Tibial artery (tissue), 4 donors: ENCODE data around the gene MPP7.
A peak's percentile ranks its signal among the peaks of the same experiment; 100 is the strongest.

Source experiments
- DNase-seq, 2 donors: peaks; one replicate each; pipeline ENCODE4 v3.0.0-alpha.2; 2019
- H3K27ac ChIP-seq, 2 donors: fragments of 200-600 bp; sonication (generic) in 1 of 2; 1 replicate in 1 of 2; 2 replicates in 1 of 2; pipeline ENCODE4 v1.5.1; 2018 to 2019; ENCODE audit warnings: mild to moderate bottlenecking in 1 of 2
- H3K27me3 ChIP-seq, 2 donors: fragments of 200-600 bp; sonication (generic) in 1 of 2; one replicate each; pipeline versions ENCODE4 v1.5.1 to v1.6.0; 2016 to 2019
- H3K36me3 ChIP-seq, 3 donors: fragments of 200-600 bp; sonication (generic) in 2 of 3; one replicate each; pipeline ENCODE4 v1.5.1; 2016 to 2019; ENCODE audit warnings: mild to moderate bottlenecking in 2 of 3
- H3K4me1 ChIP-seq, 4 donors: fragments of 200-600 bp; sonication (generic) in 2 of 4; 1 replicate in 3 of 4; 2 replicates in 1 of 4; pipeline ENCODE4 v1.5.1; 2016 to 2019
- H3K4me3 ChIP-seq, 2 donors: fragments of 200-600 bp; sonication (generic) in 1 of 2; 1 replicate in 1 of 2; 2 replicates in 1 of 2; pipeline ENCODE4 v1.5.1; 2018 to 2019; ENCODE audit warnings: mild to moderate bottlenecking in 2 of 2
- H3K9me3 ChIP-seq, 3 donors: fragments of 200-600 bp; sonication (generic) in 1 of 3; one replicate each; pipeline ENCODE4 v1.5.1; 2016 to 2019
- intact Hi-C: fragments of 100-400 bp; cut with DNase I; formaldehyde crosslinking; loops from one replicate; pipeline ENCODE4 v1.15.0; 2023; ENCODE audit warnings: low total_unique reads
- TF ChIP-seq, protein P1 (sequence below), 2 experiments: fragments of 200-600 bp in 1 of 2; fragments of 450-650 bp in 1 of 2; IDR thresholded peaks; one replicate each; pipeline ENCODE4 v1.5.1; 2017 to 2019; ENCODE audit warnings: antibody characterized with exemption in 2 of 2, mild to moderate bottlenecking in 1 of 2, moderate library complexity in 1 of 2

The MPP7 gene

DNA sequence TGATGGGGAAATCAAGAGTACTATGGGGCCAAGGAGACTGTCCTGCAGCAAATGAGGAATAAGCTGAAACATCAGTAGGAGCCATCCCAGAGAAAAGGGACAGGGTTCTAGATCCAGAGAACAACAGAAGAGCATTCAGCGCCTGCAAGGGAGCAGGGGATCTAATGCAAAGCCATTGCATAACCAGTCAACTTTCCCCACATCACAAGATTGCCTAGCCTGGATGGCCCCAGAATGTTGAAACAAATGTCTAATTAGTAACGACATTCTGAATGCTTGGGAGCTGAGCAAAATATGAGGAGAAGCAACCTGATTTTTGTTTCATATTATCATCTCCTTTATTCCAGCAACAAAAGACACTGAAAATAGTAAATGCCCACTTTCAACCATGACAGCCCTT is 2.7 kb upstream of the MPP7 start:
- no peak for DNase-seq
- Histone ChIP-seq H3K27ac (no peak overlapping the region), H3K27me3 (peaks cover 0 to 3% of the 10 kb centered on the region in 2 donors), H3K36me3 (no peaks in the 10 kb centered on the region), H3K9me3 (no peaks in the 10 kb centered on the region), H3K4me1 (peaks cover 0 to 29% (median 0%) of the 10 kb centered on the region in 4 donors), H3K4me3 (no peak overlapping the region)
- intact Hi-C loops = loop anchor here (5.0 to 10.0 kb wide), 2 partner anchors 62 to 561 kb away; partner anchors contain the start of gene MKX
- TF ChIP-seq, protein P1, sequence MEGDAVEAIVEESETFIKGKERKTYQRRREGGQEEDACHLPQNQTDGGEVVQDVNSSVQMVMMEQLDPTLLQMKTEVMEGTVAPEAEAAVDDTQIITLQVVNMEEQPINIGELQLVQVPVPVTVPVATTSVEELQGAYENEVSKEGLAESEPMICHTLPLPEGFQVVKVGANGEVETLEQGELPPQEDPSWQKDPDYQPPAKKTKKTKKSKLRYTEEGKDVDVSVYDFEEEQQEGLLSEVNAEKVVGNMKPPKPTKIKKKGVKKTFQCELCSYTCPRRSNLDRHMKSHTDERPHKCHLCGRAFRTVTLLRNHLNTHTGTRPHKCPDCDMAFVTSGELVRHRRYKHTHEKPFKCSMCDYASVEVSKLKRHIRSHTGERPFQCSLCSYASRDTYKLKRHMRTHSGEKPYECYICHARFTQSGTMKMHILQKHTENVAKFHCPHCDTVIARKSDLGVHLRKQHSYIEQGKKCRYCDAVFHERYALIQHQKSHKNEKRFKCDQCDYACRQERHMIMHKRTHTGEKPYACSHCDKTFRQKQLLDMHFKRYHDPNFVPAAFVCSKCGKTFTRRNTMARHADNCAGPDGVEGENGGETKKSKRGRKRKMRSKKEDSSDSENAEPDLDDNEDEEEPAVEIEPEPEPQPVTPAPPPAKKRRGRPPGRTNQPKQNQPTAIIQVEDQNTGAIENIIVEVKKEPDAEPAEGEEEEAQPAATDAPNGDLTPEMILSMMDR (IDR thresholded peaks at IDR 0.05) = no peak

DNA sequence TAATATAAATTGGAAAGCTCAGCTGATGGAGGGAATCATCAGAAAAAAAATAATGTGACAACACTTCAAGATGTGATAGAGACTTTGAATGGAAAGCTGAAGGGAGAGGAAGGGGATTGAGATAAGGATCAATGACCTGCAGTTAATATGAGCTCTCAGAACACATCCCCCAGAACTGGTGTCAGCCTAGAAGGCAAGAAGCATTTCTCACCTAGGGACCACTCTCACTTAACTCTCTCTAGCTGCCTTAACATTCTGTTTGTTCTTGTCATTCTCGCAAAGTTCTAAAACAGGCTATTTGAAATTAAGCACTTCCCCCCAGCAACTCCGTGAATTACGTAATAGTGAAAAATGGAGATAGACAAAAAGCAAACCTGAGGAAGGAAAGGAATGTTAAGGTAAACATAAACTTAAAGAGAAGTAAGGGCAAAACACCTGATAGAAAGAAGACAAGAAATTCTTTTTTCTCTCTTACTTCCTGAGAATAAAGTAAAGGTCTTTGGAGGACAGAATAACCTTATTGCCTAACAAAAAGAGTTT is 1.2 kb upstream of the MPP7 start:
- Histone ChIP-seq H3K9me3 (no peaks in the 10 kb centered on the region), H3K4me1 (peaks cover 0 to 43% (median 1%) of the 10 kb centered on the region in 4 donors), H3K36me3 (no peaks in the 10 kb centered on the region), H3K27ac (peak overlapping the region in 1 of 2 donors; percentile 99), H3K27me3 (no peaks in the 10 kb centered on the region), H3K4me3 (peak overlapping the region in 1 of 2 donors; percentile 99)
- TF ChIP-seq, protein P1 (IDR thresholded peaks at IDR 0.05) = no peak
- no peak for DNase-seq
- intact Hi-C loops = loop anchor here (5.0 to 10.0 kb wide), 2 partner anchors 52 to 559 kb away; partner anchors contain the start of gene MKX

DNA sequence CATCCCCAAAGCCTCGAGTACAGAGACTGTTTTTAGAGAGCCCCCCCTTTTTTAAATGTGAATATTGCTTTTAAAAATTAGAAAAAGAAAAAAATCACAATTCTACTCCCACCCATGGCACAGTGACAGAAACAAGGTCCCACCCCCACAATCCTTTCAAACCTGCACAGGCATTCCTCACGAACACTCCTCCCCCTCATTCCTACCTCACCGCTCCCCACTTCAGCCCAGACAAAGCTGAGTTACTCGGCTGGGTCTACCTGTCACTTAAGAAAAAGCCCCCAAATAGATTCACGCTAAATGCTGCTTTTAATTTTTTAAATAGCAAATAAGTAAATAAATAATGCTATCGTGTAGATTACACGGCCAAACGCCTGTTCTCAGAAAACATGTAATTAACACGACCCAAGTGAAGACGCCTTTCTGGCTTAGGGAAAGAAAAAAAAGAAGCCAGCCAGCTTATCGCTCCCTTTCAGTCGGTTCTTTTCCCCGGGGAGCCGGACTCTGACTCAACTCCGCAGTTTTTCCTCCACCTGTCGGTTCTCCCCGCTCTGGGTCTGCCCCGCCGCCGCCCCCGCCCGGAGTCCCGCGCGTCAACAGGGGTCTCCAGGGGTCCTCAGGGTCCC is 739 bp downstream of the MPP7 start:
- TF ChIP-seq, protein P1 (IDR thresholded peaks at IDR 0.05) = no peak
- Histone ChIP-seq H3K4me3 (peak overlapping the region; percentile 95 to 99), H3K27me3 (no peaks in the 10 kb centered on the region), H3K9me3 (no peaks in the 10 kb centered on the region), H3K4me1 (peaks cover 0 to 63% (median 3%) of the 10 kb centered on the region in 4 donors), H3K27ac (peak overlapping the region; percentile 97 to 99), H3K36me3 (no peaks in the 10 kb centered on the region)
- peak; percentile 62 to 81 for DNase-seq
- intact Hi-C loops = loop anchor here (2.0 to 10.0 kb wide), 3 partner anchors 50 to 557 kb away; partner anchors contain the start of gene MKX

DNA sequence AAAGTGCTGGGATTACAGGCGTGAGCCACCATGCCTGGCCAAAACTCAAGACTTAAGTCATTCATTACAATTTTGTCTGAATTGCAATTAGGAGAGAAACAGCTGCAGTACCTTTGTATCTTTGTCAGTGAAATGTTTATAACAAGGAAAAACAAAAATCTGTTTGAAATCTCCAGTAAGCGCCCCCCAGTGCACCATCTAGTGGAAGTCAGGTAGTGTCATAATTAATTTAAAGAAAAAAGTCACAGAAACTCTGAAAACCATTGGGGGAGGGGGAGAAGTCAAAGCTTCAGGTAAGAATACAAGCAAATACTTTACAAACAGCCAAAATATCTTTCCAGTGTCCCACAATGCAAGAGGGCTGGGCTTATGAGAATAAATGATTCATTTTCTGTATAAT is 2.8 kb downstream of the MPP7 start:
- no peak for DNase-seq
- intact Hi-C loops = loop anchor here (5.0 to 10.0 kb wide), 2 partner anchors 48 to 555 kb away; partner anchors contain the start of gene MKX

DNA sequence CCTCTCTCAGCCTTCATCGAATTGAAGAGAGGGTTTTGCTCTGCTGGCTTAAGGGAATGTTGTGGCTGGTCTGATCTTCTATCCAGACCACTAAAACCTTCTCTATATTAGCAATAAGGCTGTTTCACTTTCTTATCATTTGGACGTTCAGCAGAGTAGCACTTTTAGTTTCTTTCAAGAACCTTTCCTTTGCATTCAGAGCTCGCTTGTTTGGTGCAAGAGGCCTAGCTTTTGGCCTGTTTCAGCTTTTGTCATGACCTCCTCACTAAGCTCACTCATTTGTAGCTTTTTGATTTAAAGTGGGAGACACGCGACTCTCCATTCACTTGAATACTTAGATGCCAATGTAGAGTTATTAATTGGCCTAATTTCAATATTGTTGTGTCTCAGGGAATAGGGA is 3.9 kb downstream of the MPP7 start:
- TF ChIP-seq, protein P1 (IDR thresholded peaks at IDR 0.05) = no peak
- DNase-seq = no peak
- intact Hi-C loops = no loop called here
- Histone ChIP-seq H3K9me3 (no peaks in the 10 kb centered on the region), H3K4me3 (no peak overlapping the region), H3K27me3 (no peaks in the 10 kb centered on the region), H3K36me3 (no peaks in the 10 kb centered on the region), H3K4me1 (peaks cover 0 to 84% (median 18%) of the 10 kb centered on the region in 4 donors), H3K27ac (peak overlapping the region; percentile 75 to 99)

More for the DNA sequence above, 2.8 kb downstream of the MPP7 start:
- peak overlapping the region; percentile 97 to 99 for H3K27ac ChIP-seq
- no peaks in the 10 kb centered on the region for H3K9me3 ChIP-seq
- H3K27me3 ChIP-seq = no peaks in the 10 kb centered on the region
- H3K4me3 ChIP-seq = no peak overlapping the region
- TF ChIP-seq, protein P1 (IDR thresholded peaks at IDR 0.05) = peak; percentile 7 to 17
- no peaks in the 10 kb centered on the region for H3K36me3 ChIP-seq
- peaks cover 0 to 82% (median 8%) of the 10 kb centered on the region in 4 donors for H3K4me1 ChIP-seq
